GM12878 (cell line): ENCODE results near the gene GALK1. TPM values are rescaled to one million over a fixed set of nuclear protein-coding genes. Genes with fewer than 3 reads are reported as not detected.
A peak's percentile ranks its signal among the peaks of the same experiment; 100 is the strongest.

Source experiments
- ATF7 ChIP-seq: fragments of 450-650 bp; IDR thresholded peaks from 2 replicates; pipeline ENCODE4 v1.6.1; 2016; ENCODE audit warnings: low read depth, mild to moderate bottlenecking
- BCL11A ChIP-seq: IDR thresholded peaks from 2 replicates; pipeline ENCODE4 v1.6.1; 2011; ENCODE audit warnings: low read depth, low read length
- CHD1 ChIP-seq: IDR thresholded peaks from 2 replicates; pipeline ENCODE4 v1.6.1; 2012; ENCODE audit warnings: low read depth, low read length, improper control_type of control experiment
- EED ChIP-seq: sonication (generic); IDR thresholded peaks from 2 replicates; pipeline ENCODE4 v1.6.1; 2016; ENCODE audit warnings: antibody characterized with exemption, low read depth
- EP300 ChIP-seq, 2 experiments: fragments of 150-350 bp in 1 of 2; IDR thresholded peaks; 2 replicates each; pipeline ENCODE4 v1.6.1; 2011 to 2012; ENCODE audit warnings: low read depth in 2 of 2, low read length in 2 of 2, borderline replicate concordance in 1 of 2, improper control_type of control experiment in 1 of 2, inconsistent platforms in 1 of 2; ENCODE audit not compliant: control insufficient read depth in 1 of 2
- FOXM1 ChIP-seq: IDR thresholded peaks from 2 replicates; pipeline ENCODE4 v1.6.1; 2012; ENCODE audit warnings: low read depth, mild to moderate bottlenecking, inconsistent platforms, low read length, moderate library complexity
- HDAC2 ChIP-seq: fragments of 200-600 bp; sonication (generic); IDR thresholded peaks from 2 replicates; pipeline ENCODE4 v1.6.1; 2017
- IKZF1 ChIP-seq: fragments of 450-650 bp; conservative IDR thresholded peaks from 2 replicates; pipeline ENCODE4 v1.6.1; 2017; ENCODE audit warnings: antibody characterized with exemption, mild to moderate bottlenecking
- NFIC ChIP-seq: IDR thresholded peaks from 2 replicates; pipeline ENCODE4 v1.6.1; 2012; ENCODE audit warnings: low read depth, mild to moderate bottlenecking, inconsistent platforms, low read length, moderate library complexity
- NFYB ChIP-seq: IDR thresholded peaks from 2 replicates; pipeline ENCODE4 v1.6.1; 2011; ENCODE audit warnings: low read depth, mild to moderate bottlenecking, low read length, improper control_type of control experiment, moderate library complexity; ENCODE audit not compliant: insufficient read depth
- NR2C2 ChIP-seq: IDR thresholded peaks from 2 replicates; pipeline ENCODE4 v1.6.1; 2011; ENCODE audit warnings: borderline replicate concordance, low read depth; ENCODE audit not compliant: control insufficient read depth, insufficient read length
- PML ChIP-seq: IDR thresholded peaks from 2 replicates; pipeline ENCODE4 v1.6.1; 2012; ENCODE audit warnings: low read length, inconsistent platforms
- RAD51 ChIP-seq: fragments of 450-650 bp; IDR thresholded peaks from 2 replicates; pipeline ENCODE4 v1.6.1; 2016; ENCODE audit warnings: moderate library complexity, mild to moderate bottlenecking, inconsistent platforms
- RFX5 ChIP-seq: IDR thresholded peaks from 2 replicates; pipeline ENCODE4 v1.6.1; 2011; ENCODE audit warnings: low read depth, low read length, improper control_type of control experiment
- STAT3 ChIP-seq: IDR thresholded peaks from 2 replicates; pipeline ENCODE4 v1.6.1; 2011; ENCODE audit warnings: low read depth, low read length, improper control_type of control experiment
- SUZ12 ChIP-seq: fragments of 200-600 bp; sonication (generic); IDR thresholded peaks from one replicate; pipeline ENCODE4 v1.6.1; 2018; ENCODE audit warnings: antibody characterized with exemption, mild to moderate bottlenecking; ENCODE audit not compliant: unreplicated experiment
- ZNF384 ChIP-seq: IDR thresholded peaks from 2 replicates; pipeline ENCODE4 v1.6.1; 2012; ENCODE audit warnings: low read depth, mild to moderate bottlenecking, low read length, improper control_type of control experiment, borderline replicate concordance
- ZZZ3 ChIP-seq: IDR thresholded peaks from 2 replicates; pipeline ENCODE4 v1.6.1; 2011; ENCODE audit warnings: low read depth; ENCODE audit not compliant: control insufficient read depth, insufficient read length
- polyA plus RNA-seq, 11 experiments: library from polyadenylated mRNA; depleted of rRNA in 4 of 11; unstranded in 6 of 11; stranded (reverse) in 5 of 11; fragments of >200 nt; fragmentation: Nextera tagmentation in 4 of 11; fragmentation: Illumina TruSeq in 1 of 11; extraction: Ambion mirVana in 4 of 11; extraction: Trizol in 1 of 11; gene quantifications; 1 replicate in 1 of 11; 2 replicates in 10 of 11; pipeline versions ENCODE4 v1.2.1 to v1.2.3, GENCODE V29; 2011 to 2016; ENCODE audit warnings: inconsistent platforms in 2 of 11, missing spikeins in 2 of 11, low read depth in 1 of 11
- total RNA-seq, 4 experiments: library from RNA; depleted of rRNA in 3 of 4; stranded (reverse); fragments of >200 nt in 3 of 4; fragmentation: Illumina TruSeq in 1 of 4; extraction: Trizol in 1 of 4; gene quantifications; 2 replicates each; pipeline versions ENCODE4 v1.2.1 to v1.2.3, GENCODE V29; 2013 to 2021
- TF ChIP-seq, protein P1 (sequence below): fragments of 450-650 bp; IDR thresholded peaks from 2 replicates; pipeline ENCODE4 v1.6.1; 2016; ENCODE audit warnings: mild to moderate bottlenecking, moderate library complexity, borderline replicate concordance
- TF ChIP-seq, protein P2 (sequence below): fragments of 450-650 bp; formaldehyde crosslinking; IDR thresholded peaks from 2 replicates; pipeline ENCODE4 v1.5.0; 2022; ENCODE audit warnings: mild to moderate bottlenecking, missing genetic modification characterization
- TF ChIP-seq, protein P3 (sequence below): IDR thresholded peaks from 2 replicates; pipeline ENCODE4 v1.6.1; 2012; ENCODE audit warnings: low read length, inconsistent platforms

The GALK1 gene
- total and polyA plus RNA-seq, 10 of the 15 experiments (the other 5 are each of a cell fraction or from before 2014, with no cell fraction given): 0.21 to 43.8 (median 21.4) TPM

DNA sequence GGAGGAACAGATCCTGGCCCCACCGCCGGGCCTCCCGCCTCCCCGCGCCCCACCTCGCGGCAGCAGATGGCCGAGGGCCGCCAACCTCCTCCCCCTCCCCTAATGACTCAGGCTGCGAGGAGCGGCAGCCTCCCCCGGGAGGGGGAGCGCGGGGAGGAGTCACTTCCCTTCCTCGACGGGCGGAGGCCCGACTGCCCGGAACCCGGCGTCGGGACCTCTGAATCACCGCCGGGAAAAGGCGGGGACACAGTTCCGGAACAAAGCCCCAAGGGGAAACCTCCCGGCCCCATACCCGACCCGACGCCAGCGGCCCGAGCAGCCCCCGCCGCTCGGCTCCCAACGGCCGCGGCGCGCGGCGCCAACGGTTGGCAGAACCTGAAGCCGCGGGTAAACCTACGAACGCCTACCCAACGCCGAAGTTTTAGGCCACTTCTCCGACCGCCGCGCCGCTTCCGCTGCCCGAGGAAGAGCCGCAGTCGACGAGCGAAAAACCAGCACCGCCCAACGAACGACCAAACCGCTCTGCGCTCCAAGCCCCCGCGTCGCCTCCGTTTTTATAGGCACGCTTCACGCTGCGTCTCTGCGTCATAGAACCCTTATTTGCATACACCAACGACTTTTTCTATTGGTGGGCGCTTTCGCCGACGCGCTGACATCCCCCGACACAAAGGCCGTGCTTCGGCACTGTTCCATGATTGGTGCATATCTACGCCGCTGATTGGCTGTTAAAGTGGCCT, 14.4 kb upstream of the GALK1 start (continued):
- TF ChIP-seq, protein P1, sequence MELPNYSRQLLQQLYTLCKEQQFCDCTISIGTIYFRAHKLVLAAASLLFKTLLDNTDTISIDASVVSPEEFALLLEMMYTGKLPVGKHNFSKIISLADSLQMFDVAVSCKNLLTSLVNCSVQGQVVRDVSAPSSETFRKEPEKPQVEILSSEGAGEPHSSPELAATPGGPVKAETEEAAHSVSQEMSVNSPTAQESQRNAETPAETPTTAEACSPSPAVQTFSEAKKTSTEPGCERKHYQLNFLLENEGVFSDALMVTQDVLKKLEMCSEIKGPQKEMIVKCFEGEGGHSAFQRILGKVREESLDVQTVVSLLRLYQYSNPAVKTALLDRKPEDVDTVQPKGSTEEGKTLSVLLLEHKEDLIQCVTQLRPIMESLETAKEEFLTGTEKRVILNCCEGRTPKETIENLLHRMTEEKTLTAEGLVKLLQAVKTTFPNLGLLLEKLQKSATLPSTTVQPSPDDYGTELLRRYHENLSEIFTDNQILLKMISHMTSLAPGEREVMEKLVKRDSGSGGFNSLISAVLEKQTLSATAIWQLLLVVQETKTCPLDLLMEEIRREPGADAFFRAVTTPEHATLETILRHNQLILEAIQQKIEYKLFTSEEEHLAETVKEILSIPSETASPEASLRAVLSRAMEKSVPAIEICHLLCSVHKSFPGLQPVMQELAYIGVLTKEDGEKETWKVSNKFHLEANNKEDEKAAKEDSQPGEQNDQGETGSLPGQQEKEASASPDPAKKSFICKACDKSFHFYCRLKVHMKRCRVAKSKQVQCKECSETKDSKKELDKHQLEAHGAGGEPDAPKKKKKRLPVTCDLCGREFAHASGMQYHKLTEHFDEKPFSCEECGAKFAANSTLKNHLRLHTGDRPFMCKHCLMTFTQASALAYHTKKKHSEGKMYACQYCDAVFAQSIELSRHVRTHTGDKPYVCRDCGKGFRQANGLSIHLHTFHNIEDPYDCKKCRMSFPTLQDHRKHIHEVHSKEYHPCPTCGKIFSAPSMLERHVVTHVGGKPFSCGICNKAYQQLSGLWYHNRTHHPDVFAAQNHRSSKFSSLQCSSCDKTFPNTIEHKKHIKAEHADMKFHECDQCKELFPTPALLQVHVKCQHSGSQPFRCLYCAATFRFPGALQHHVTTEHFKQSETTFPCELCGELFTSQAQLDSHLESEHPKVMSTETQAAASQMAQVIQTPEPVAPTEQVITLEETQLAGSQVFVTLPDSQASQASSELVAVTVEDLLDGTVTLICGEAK: no peak; the same call in 1 of the 2 replicates
- TF ChIP-seq EED: 0 out of 2 replicates have a peak, but pooled peaks have one; percentile 21
- TF ChIP-seq NFIC: peak; percentile 60; the same call in 1 of the 2 replicates
- TF ChIP-seq ZZZ3: no peak
- TF ChIP-seq ATF7: peak; percentile 55; the same call in 1 of the 2 replicates
- peak; percentile 90 for TF ChIP-seq RFX5
- 0 out of 2 replicates have a peak, but pooled peaks have one; percentile 20 for TF ChIP-seq FOXM1
- TF ChIP-seq CHD1: peak; percentile 94
- peak; percentile 83 for TF ChIP-seq IKZF1
- peak; percentile 100 for TF ChIP-seq NFYB
- TF ChIP-seq NR2C2: no peak
- TF ChIP-seq EP300 (IDR thresholded peaks at IDR 0.05; ENCODE audit: borderline replicate concordance in 1 of 2, control insufficient read depth in 1 of 2, low read depth in 2 of 2, low read length in 2 of 2): peak in 1 of 2 experiments; percentile 24; a peak in 1 of 4 replicates
- TF ChIP-seq HDAC2: no peak
- TF ChIP-seq, protein P2, sequence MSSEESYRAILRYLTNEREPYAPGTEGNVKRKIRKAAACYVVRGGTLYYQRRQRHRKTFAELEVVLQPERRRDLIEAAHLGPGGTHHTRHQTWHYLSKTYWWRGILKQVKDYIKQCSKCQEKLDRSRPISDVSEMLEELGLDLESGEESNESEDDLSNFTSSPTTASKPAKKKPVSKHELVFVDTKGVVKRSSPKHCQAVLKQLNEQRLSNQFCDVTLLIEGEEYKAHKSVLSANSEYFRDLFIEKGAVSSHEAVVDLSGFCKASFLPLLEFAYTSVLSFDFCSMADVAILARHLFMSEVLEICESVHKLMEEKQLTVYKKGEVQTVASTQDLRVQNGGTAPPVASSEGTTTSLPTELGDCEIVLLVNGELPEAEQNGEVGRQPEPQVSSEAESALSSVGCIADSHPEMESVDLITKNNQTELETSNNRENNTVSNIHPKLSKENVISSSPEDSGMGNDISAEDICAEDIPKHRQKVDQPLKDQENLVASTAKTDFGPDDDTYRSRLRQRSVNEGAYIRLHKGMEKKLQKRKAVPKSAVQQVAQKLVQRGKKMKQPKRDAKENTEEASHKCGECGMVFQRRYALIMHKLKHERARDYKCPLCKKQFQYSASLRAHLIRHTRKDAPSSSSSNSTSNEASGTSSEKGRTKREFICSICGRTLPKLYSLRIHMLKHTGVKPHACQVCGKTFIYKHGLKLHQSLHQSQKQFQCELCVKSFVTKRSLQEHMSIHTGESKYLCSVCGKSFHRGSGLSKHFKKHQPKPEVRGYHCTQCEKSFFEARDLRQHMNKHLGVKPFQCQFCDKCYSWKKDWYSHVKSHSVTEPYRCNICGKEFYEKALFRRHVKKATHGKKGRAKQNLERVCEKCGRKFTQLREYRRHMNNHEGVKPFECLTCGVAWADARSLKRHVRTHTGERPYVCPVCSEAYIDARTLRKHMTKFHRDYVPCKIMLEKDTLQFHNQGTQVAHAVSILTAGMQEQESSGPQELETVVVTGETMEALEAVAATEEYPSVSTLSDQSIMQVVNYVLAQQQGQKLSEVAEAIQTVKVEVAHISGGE (CRISPR knock-in tag): 0 out of 2 replicates have a peak, but pooled peaks have one; percentile 39
- no peak for TF ChIP-seq SUZ12
- no peak for TF ChIP-seq STAT3
- TF ChIP-seq, protein P3, sequence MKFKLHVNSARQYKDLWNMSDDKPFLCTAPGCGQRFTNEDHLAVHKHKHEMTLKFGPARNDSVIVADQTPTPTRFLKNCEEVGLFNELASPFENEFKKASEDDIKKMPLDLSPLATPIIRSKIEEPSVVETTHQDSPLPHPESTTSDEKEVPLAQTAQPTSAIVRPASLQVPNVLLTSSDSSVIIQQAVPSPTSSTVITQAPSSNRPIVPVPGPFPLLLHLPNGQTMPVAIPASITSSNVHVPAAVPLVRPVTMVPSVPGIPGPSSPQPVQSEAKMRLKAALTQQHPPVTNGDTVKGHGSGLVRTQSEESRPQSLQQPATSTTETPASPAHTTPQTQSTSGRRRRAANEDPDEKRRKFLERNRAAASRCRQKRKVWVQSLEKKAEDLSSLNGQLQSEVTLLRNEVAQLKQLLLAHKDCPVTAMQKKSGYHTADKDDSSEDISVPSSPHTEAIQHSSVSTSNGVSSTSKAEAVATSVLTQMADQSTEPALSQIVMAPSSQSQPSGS: peak; percentile 37; the same call in 1 of the 2 replicates
- peak; percentile 54; the same call in 1 of the 2 replicates for TF ChIP-seq BCL11A
- TF ChIP-seq ZNF384: no peak
- no peak for TF ChIP-seq RAD51
- peak; percentile 100 for TF ChIP-seq PML
